ENCODE data around the gene SPAG5.

The SPAG5 gene

GRCh38 chr17:28571361-28572122 lies 27.3 kb downstream of the SPAG5 start, which contains the start of gene PIGS:
Gene PIGS (minus strand): TSS chr17:28571524. CDS start chr17:28571496, 28 bp downstream.
- peak; percentile 90 for DNase-seq (ENCODE audit: low spot score)

- peak; percentile 25 for DNase-seq (ENCODE audit: low spot score)
Measured at GRCh38 chr17:28570716-28571360, 28.0 kb downstream of the SPAG5 start.

GRCh38 chr17:28569446-28569845 lies 29.4 kb downstream of the SPAG5 start:
- no peak for DNase-seq (ENCODE audit: low spot score)

GRCh38 chr17:28567604-28568003 lies 31.2 kb downstream of the SPAG5 start:
- DNase-seq (ENCODE audit: low spot score), result no peak

- DNase-seq (ENCODE audit: low spot score), result no peak
Measured at GRCh38 chr17:28563475-28563874, 35.4 kb downstream of the SPAG5 start.

- DNase-seq (ENCODE audit: low spot score), result no peak
Measured at GRCh38 chr17:28555022-28555421, 43.8 kb downstream of the SPAG5 start.

- DNase-seq (ENCODE audit: low spot score), result no peak
Measured at GRCh38 chr17:28554565-28554964, 44.3 kb downstream of the SPAG5 start.

- DNase-seq (ENCODE audit: low spot score), result no peak
Measured at GRCh38 chr17:28553000-28553505, 45.8 kb downstream of the SPAG5 start.

- peak; percentile 54 for DNase-seq (ENCODE audit: low spot score)
Measured at GRCh38 chr17:28552176-28552999, 46.4 kb downstream of the SPAG5 start, which contains the start of gene UNC119. Gene UNC119 (minus strand): TSS chr17:28552624. CDS start chr17:28552557, 67 bp downstream.

- DNase-seq (ENCODE audit: low spot score), result no peak
Measured at GRCh38 chr17:28551421-28552175, 47.2 kb downstream of the SPAG5 start.

GRCh38 chr17:28550858-28551257 lies 48.0 kb downstream of the SPAG5 start:
- DNase-seq (ENCODE audit: low spot score), result no peak

GRCh38 chr17:28549236-28550132 lies 49.3 kb downstream of the SPAG5 start:
- DNase-seq (ENCODE audit: low spot score), result no peak

- DNase-seq (ENCODE audit: low spot score), result no peak
Measured at GRCh38 chr17:28548417-28549130, 50.3 kb downstream of the SPAG5 start.

- peak; percentile 78 for DNase-seq (ENCODE audit: low spot score)
Measured at GRCh38 chr17:28547623-28548416, 51.0 kb downstream of the SPAG5 start.

GRCh38 chr17:28547096-28547622 lies 51.7 kb downstream of the SPAG5 start:
- no peak for DNase-seq (ENCODE audit: low spot score)

- no peak for DNase-seq (ENCODE audit: low spot score)
Measured at GRCh38 chr17:28545787-28546415, 52.9 kb downstream of the SPAG5 start.

- DNase-seq (ENCODE audit: low spot score), result no peak
Measured at GRCh38 chr17:28545141-28545503, 53.7 kb downstream of the SPAG5 start.

GRCh38 chr17:28544402-28545140 lies 54.3 kb downstream of the SPAG5 start:
- DNase-seq (ENCODE audit: low spot score), result no peak

Data from hematopoietic multipotent progenitor cell treated with erythropoietin and hydrocortisone succinate and interleukin-3 and kit ligand, for 15 days (in vitro differentiated cells).